K562 (cell line): Measurements from ENCODE around the gene GARIN5B. TPM values are rescaled to one million over a fixed set of nuclear protein-coding genes. Genes with fewer than 3 reads are reported as not detected.

ENCODE experiments used
- ATAC-seq: fragments of 200-7000 bp; cut with Tn5 transposase; 3 replicates; pipeline ENCODE4 v1.9.1; 2020; ENCODE audit warnings: moderate library complexity
- BruUV-seq: library from RNA; stranded (reverse); fragments of 400-500 nt; replicated peaks from 2 replicates; lab custom pipeline; 2021; lab: Mats Ljungman, UMichigan
- CTCF ChIA-PET: fragments of 300-600 bp; formaldehyde crosslinking; extraction: SDS; loops from one replicate; lab custom pipeline; 2021; ENCODE audit warnings: low intra/inter-chr PET ratio; lab: Yijun Ruan, JAX
- POLR2A ChIA-PET: fragments of 300-600, 350-650 bp; sonication (Branson Sonifier 250); formaldehyde crosslinking; extraction: SDS; loops from one replicate; lab custom pipeline; 2021; ENCODE audit warnings: antibody characterized with exemption, inconsistent platforms; lab: Yijun Ruan, JAX
- DNase-seq, 4 experiments: peaks; one replicate each; pipeline versions ENCODE4 v3.0.0 to v3.0.0-alpha.2; 2011 to 2018; ENCODE audit warnings: low spot score in 3 of 4, mixed read lengths in 3 of 4; ENCODE audit errors: extremely low read depth in 1 of 4
- FAIRE-seq: peaks from 2 replicates; lab custom pipeline; 2011; peaks lifted over from hg19 to GRCh38; lab: Jason Lieb, UNC
- H2AFZ ChIP-seq: 2 replicates; pipeline ENCODE4 v1.6.0; 2011; ENCODE audit warnings: low read depth, low read length, control low read depth, inconsistent platforms
- H3K27ac ChIP-seq: fragments of 200-600 bp; 3 replicates; pipeline ENCODE4 v1.8.0; 2011; ENCODE audit warnings: low read depth, mild to moderate bottlenecking, control low read depth, inconsistent platforms, low read length, moderate library complexity, mixed read lengths; ENCODE audit errors: extremely low read depth
- H3K27me3 ChIP-seq, 2 experiments: fragments of 300-600 bp in 1 of 2; 2 replicates in 1 of 2; 3 replicates in 1 of 2; pipeline versions ENCODE4 v1.6.0 to v1.8.0; 2011; ENCODE audit warnings: inconsistent platforms in 2 of 2, low read length in 2 of 2, mild to moderate bottlenecking in 1 of 2, mixed read lengths in 1 of 2, moderate library complexity in 1 of 2; ENCODE audit not compliant: control insufficient read depth in 2 of 2, insufficient read depth in 2 of 2
- H3K36me3 ChIP-seq: fragments of 300-600 bp; 3 replicates; pipeline ENCODE4 v1.8.0; 2011; ENCODE audit warnings: mild to moderate bottlenecking, low read length, inconsistent platforms; ENCODE audit not compliant: control insufficient read depth, insufficient read depth
- H3K4me1 ChIP-seq, 2 experiments: fragments of 200-600 bp in 1 of 2; replicated peaks in 1 of 2; 2 replicates in 1 of 2; 3 replicates in 1 of 2; pipeline versions ENCODE4 v1.5.1 to v1.8.0; 2011; ENCODE audit warnings: inconsistent platforms in 2 of 2, low read length in 2 of 2, mild to moderate bottlenecking in 1 of 2, mixed read lengths in 1 of 2, moderate library complexity in 1 of 2; ENCODE audit not compliant: control insufficient read depth in 2 of 2, insufficient read depth in 2 of 2
- H3K4me2 ChIP-seq: 2 replicates; pipeline ENCODE4 v1.6.1; 2011; ENCODE audit warnings: low read length, control low read depth, inconsistent platforms, mixed read lengths; ENCODE audit not compliant: insufficient read depth
- H3K4me3 ChIP-seq: fragments of 200-600 bp; sonication (generic), shearing (Covaris generic); 2 replicates; pipeline ENCODE4 v1.5.1; 2016; ENCODE audit warnings: control low read depth, inconsistent platforms
- H3K79me2 ChIP-seq: fragments of 200-600 bp; 3 replicates; pipeline ENCODE4 v1.8.0; 2011; ENCODE audit warnings: low read length, inconsistent platforms; ENCODE audit not compliant: control insufficient read depth, insufficient read depth
- H3K9ac ChIP-seq, 2 experiments: 2 replicates each; pipeline versions ENCODE4 v1.6.0 to v1.6.1; 2011; ENCODE audit warnings: low read depth in 2 of 2, low read length in 2 of 2, control low read depth in 1 of 2, inconsistent platforms in 1 of 2, mild to moderate bottlenecking in 1 of 2, mixed read lengths in 1 of 2; ENCODE audit not compliant: insufficient read depth in 1 of 2
- H3K9me1 ChIP-seq: one replicate; pipeline ENCODE4 v1.6.0; 2011; ENCODE audit warnings: inconsistent platforms, mild to moderate bottlenecking, low read length, moderate library complexity; ENCODE audit not compliant: control insufficient read depth, insufficient read depth
- H3K9me3 ChIP-seq: replicated peaks from 2 replicates; pipeline ENCODE4 v1.5.1; 2011; ENCODE audit warnings: low read depth, low read length, inconsistent platforms; ENCODE audit not compliant: control insufficient read depth, insufficient read depth
- H4K20me1 ChIP-seq: replicated peaks from 2 replicates; pipeline ENCODE4 v1.6.1; 2011; ENCODE audit warnings: low read length, inconsistent platforms, mixed read lengths; ENCODE audit not compliant: control insufficient read depth, insufficient read depth
- ADNP ChIP-seq: fragments of 200-800 bp; sonication (Bioruptor generic); IDR thresholded peaks from 2 replicates; pipeline ENCODE4 v1.6.1; 2016; ENCODE audit warnings: missing genetic modification characterization, missing compliant biosample characterization
- CBFA2T3 ChIP-seq: fragments of 450-650 bp; IDR thresholded peaks from 2 replicates; pipeline ENCODE4 v1.6.1; 2017
- CXXC5 ChIP-seq: fragments of 250-450 bp; sonication (Bioruptor Pico); IDR thresholded peaks from 2 replicates; pipeline ENCODE4 v1.8.0; 2022; ENCODE audit warnings: inconsistent platforms, mild to moderate bottlenecking, moderate library complexity
- ERF ChIP-seq: fragments of 450-650 bp; formaldehyde crosslinking; IDR thresholded peaks from 2 replicates; pipeline ENCODE4 v1.4.0; 2020; ENCODE audit warnings: mild to moderate bottlenecking, mixed read lengths
- NFXL1 ChIP-seq: fragments of 450-650 bp; formaldehyde crosslinking; IDR thresholded peaks from 2 replicates; pipeline ENCODE4 v1.4.0; 2021; ENCODE audit warnings: mild to moderate bottlenecking
- ZBTB7A ChIP-seq: IDR thresholded peaks from 2 replicates; pipeline ENCODE4 v1.6.1; 2011; ENCODE audit warnings: low read depth, mild to moderate bottlenecking, low read length, moderate library complexity, borderline replicate concordance; ENCODE audit not compliant: control insufficient read depth
- ZKSCAN3 ChIP-seq: fragments of 250-450 bp; sonication (Bioruptor Pico); IDR thresholded peaks from 2 replicates; pipeline ENCODE4 v1.4.0; 2020
- ZNF551 ChIP-seq: fragments of 250-450 bp; sonication (Bioruptor Pico); IDR thresholded peaks from 2 replicates; pipeline ENCODE4 v1.5.0; 2021; ENCODE audit warnings: mild to moderate bottlenecking, moderate library complexity
- WGBS: fragments of 100-300 bp; shearing (Covaris generic); methylation state at CpG from one replicate; pipeline ENCODE4 v1.1.6; 2016; ENCODE audit warnings: low coverage, mixed read lengths; ENCODE audit not compliant: insufficient coverage; ENCODE audit errors: missing lambda C conversion rate; 5-methylcytosine and 5-hydroxymethylcytosine counted together
- in situ Hi-C: fragments of 300-500 bp; cut with MboI; formaldehyde crosslinking; loops from 4 replicates; pipeline ENCODE4 v1.15.0; 2018; ENCODE audit warnings: inconsistent platforms, mixed read lengths
- intact Hi-C: fragments of 100-400 bp; cut with micrococcal nuclease; formaldehyde crosslinking; loops from 2 replicates; pipeline ENCODE4 v1.14.2; 2022
- polyA plus RNA-seq, 8 experiments: library from polyadenylated mRNA; depleted of rRNA in 4 of 8; stranded (reverse) in 5 of 8; unstranded in 3 of 8; fragments of >200 nt; fragmentation: Nextera tagmentation in 2 of 8; fragmentation: Illumina TruSeq in 1 of 8; extraction: Ambion mirVana in 2 of 8; extraction: Trizol in 1 of 8; gene quantifications; 2 replicates each; pipeline versions ENCODE4 v1.2.1 to v1.2.3, GENCODE V29; 2011 to 2014; ENCODE audit warnings: inconsistent platforms in 1 of 8, missing spikeins in 1 of 8
- total RNA-seq, 7 experiments: library from RNA; depleted of rRNA in 6 of 7; stranded (reverse); fragments of >200 nt in 6 of 7; fragmentation: Illumina TruSeq in 2 of 7; extraction: Trizol in 2 of 7; gene quantifications; 2 replicates each; pipeline versions ENCODE4 v1.2.1 to v1.2.3, GENCODE V29; 2011 to 2021; ENCODE audit warnings: low replicate concordance in 1 of 7
- TF ChIP-seq, protein P1 (sequence below), 3 experiments: fragments of 200-800 bp in 1 of 3; fragments of 250-450 bp in 1 of 3; fragments of 450-650 bp in 1 of 3; sonication (Bioruptor Pico) in 1 of 3; sonication (Bioruptor generic) in 1 of 3; formaldehyde crosslinking in 1 of 3; IDR thresholded peaks; 2 replicates each; pipeline versions ENCODE4 v1.6.1 to v1.8.0; 2016 to 2022; ENCODE audit warnings: mild to moderate bottlenecking in 2 of 3, missing genetic modification characterization in 2 of 3, missing compliant biosample characterization in 1 of 3, moderate library complexity in 1 of 3

Gene GARIN5B
- total and polyA plus RNA-seq, 9 of the 15 experiments (the other 6 are each of a cell fraction or from before 2014, with no cell fraction given): not detected

DNA sequence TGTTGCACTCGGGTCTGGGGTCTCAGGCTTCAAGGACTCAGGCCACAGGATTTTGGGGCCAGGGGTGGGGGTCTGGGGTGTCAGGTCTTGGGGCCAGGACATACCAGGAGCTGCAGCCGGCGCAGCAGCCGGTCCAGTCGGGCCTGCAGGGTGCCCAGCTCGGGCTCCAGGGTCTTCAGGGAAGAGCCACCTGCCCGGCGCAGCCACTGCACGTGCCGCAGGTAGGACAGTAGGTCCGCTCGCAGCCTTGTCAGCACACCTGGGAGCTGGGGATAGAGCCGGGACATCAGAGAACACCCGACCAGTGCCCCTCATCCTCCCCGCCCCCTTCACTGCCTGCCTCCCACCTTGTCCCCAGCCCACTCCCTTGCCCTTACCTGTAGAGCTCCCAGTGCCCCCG lies 5.0 kb upstream of the GARIN5B start:
- ATAC-seq: no peak

More for the DNA sequence above, 5.0 kb upstream of the GARIN5B start:
- Histone ChIP-seq H3K4me1 (peaks cover 0 to 51% of the 10 kb centered on the region in 2 experiments; a peak in 3 of 5 replicates), H4K20me1 (0 out of 2 replicates have a peak, but pooled peaks cover 3% of the 10 kb centered on the region), H2AFZ (no peak overlapping the region), H3K9me3 (no peaks in the 10 kb centered on the region), H3K79me2 (no peaks in the 10 kb centered on the region), H3K9ac (peak overlapping the region in 1 of 2 experiments; percentile 26; a peak in 1 of 4 replicates), H3K27ac (no peak overlapping the region), H3K27me3 (peaks cover 11% of the 10 kb centered on the region in 2 experiments; a peak in 4 of 5 replicates), H3K36me3 (no peaks in the 10 kb centered on the region), H3K9me1 (no peaks in the 10 kb centered on the region), H3K4me3 (no peak overlapping the region), H3K4me2 (no peak overlapping the region)
- WGBS: 63% methylated on average over 4 of the region's 16 CpGs
- BruUV-seq: no TSS peak
- in situ Hi-C loops: no loop called here
- ChIA-PET POLR2A (interaction anchor here (0.7 to 1.5 kb wide), 3 partner anchors 20 to 38 kb away, joined by 3 to 6 read pairs (median 5); no protein-coding TSS in a partner anchor), CTCF (no interaction called here)
- intact Hi-C loops: no loop called here
- no peak for TF ChIP-seq ZKSCAN3
- TF ChIP-seq NFXL1: no peak
- no peak for TF ChIP-seq ZNF551 (CRISPR knock-in tag)
- TF ChIP-seq ADNP (tag): no peak
- TF ChIP-seq CXXC5 (CRISPR knock-in tag): no peak
- no peak for TF ChIP-seq CBFA2T3
- peak; percentile 32; the same call in 1 of the 2 replicates for TF ChIP-seq ZBTB7A
- no peak for TF ChIP-seq ERF (CRISPR knock-in tag)
- TF ChIP-seq, protein P1, sequence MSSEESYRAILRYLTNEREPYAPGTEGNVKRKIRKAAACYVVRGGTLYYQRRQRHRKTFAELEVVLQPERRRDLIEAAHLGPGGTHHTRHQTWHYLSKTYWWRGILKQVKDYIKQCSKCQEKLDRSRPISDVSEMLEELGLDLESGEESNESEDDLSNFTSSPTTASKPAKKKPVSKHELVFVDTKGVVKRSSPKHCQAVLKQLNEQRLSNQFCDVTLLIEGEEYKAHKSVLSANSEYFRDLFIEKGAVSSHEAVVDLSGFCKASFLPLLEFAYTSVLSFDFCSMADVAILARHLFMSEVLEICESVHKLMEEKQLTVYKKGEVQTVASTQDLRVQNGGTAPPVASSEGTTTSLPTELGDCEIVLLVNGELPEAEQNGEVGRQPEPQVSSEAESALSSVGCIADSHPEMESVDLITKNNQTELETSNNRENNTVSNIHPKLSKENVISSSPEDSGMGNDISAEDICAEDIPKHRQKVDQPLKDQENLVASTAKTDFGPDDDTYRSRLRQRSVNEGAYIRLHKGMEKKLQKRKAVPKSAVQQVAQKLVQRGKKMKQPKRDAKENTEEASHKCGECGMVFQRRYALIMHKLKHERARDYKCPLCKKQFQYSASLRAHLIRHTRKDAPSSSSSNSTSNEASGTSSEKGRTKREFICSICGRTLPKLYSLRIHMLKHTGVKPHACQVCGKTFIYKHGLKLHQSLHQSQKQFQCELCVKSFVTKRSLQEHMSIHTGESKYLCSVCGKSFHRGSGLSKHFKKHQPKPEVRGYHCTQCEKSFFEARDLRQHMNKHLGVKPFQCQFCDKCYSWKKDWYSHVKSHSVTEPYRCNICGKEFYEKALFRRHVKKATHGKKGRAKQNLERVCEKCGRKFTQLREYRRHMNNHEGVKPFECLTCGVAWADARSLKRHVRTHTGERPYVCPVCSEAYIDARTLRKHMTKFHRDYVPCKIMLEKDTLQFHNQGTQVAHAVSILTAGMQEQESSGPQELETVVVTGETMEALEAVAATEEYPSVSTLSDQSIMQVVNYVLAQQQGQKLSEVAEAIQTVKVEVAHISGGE (CRISPR knock-in tag; IDR thresholded peaks at IDR 0.05): no peak
- DNase-seq (no peak), FAIRE-seq (no peak)
